Liver (tissue), 9 donors: ENCODE data around the gene MYOT. TPM values are rescaled to one million over a fixed set of nuclear protein-coding genes. Genes with fewer than 3 reads are reported as not detected.

Experiments used
- DNase-seq: peaks from one replicate; pipeline ENCODE4 v3.0.0-alpha.2; 2017; ENCODE audit warnings: low spot score
- H3K27ac ChIP-seq, 2 donors: one replicate each; pipeline ENCODE4 v1.7.0; 2013; ENCODE audit warnings: inconsistent platforms in 2 of 2, low read length in 2 of 2, control low read depth in 1 of 2, low read depth in 1 of 2, mild to moderate bottlenecking in 1 of 2
- H3K27me3 ChIP-seq, 4 donors: one replicate each; pipeline versions ENCODE4 v1.6.1 to v1.7.0; 2013; ENCODE audit warnings: low read length in 3 of 4, inconsistent platforms in 1 of 4, mild to moderate bottlenecking in 1 of 4, moderate library complexity in 1 of 4; ENCODE audit not compliant: control insufficient read depth in 4 of 4, insufficient read depth in 4 of 4
- H3K36me3 ChIP-seq, 4 donors: one replicate each; pipeline versions ENCODE4 v1.6.1 to v1.7.0; 2013; ENCODE audit warnings: low read length in 3 of 4, mild to moderate bottlenecking in 3 of 4, low read depth in 1 of 4, moderate library complexity in 1 of 4; ENCODE audit not compliant: control insufficient read depth in 4 of 4, insufficient read depth in 3 of 4
- H3K4me1 ChIP-seq, 4 donors: one replicate each; pipeline versions ENCODE4 v1.6.1 to v1.7.0; 2013; ENCODE audit warnings: low read length in 3 of 4, mild to moderate bottlenecking in 3 of 4, moderate library complexity in 1 of 4; ENCODE audit not compliant: control insufficient read depth in 4 of 4, insufficient read depth in 4 of 4
- H3K4me3 ChIP-seq, 3 donors: one replicate each; pipeline versions ENCODE4 v1.6.1 to v1.7.0; 2013; ENCODE audit warnings: low read length in 3 of 3, control low read depth in 1 of 3, low read depth in 1 of 3, mild to moderate bottlenecking in 1 of 3
- H3K9ac ChIP-seq, 2 donors: one replicate each; pipeline ENCODE4 v1.7.0; 2013; ENCODE audit warnings: low read length in 2 of 2, mild to moderate bottlenecking in 2 of 2, moderate library complexity in 2 of 2, control low read depth in 1 of 2, low read depth in 1 of 2
- H3K9me3 ChIP-seq, 4 donors: one replicate each; pipeline versions ENCODE4 v1.6.1 to v1.7.0; 2013; ENCODE audit warnings: low read length in 3 of 4; ENCODE audit not compliant: control insufficient read depth in 4 of 4
- EGR1 ChIP-seq, 2 donors: IDR thresholded peaks; 2 replicates each; pipeline ENCODE4 v1.6.1; 2016 to 2018; ENCODE audit warnings: antibody characterized with exemption in 2 of 2, low read depth in 2 of 2
- HNF4A ChIP-seq, 2 donors: conservative IDR thresholded peaks; 2 replicates each; pipeline ENCODE4 v1.6.1; 2016; ENCODE audit warnings: antibody characterized with exemption in 2 of 2, mild to moderate bottlenecking in 2 of 2
- NR2F2 ChIP-seq: IDR thresholded peaks from 2 replicates; pipeline ENCODE4 v1.6.1; 2016; ENCODE audit warnings: antibody characterized with exemption
- REST ChIP-seq: IDR thresholded peaks from 2 replicates; pipeline ENCODE4 v1.6.1; 2016; ENCODE audit warnings: antibody characterized with exemption, mild to moderate bottlenecking
- RXRA ChIP-seq, 2 donors: IDR thresholded peaks; 2 replicates each; pipeline ENCODE4 v1.6.1; 2017 to 2018; ENCODE audit warnings: antibody characterized with exemption in 2 of 2, mild to moderate bottlenecking in 1 of 2
- SP1 ChIP-seq: IDR thresholded peaks from 2 replicates; pipeline ENCODE4 v1.6.1; 2018; ENCODE audit warnings: antibody characterized with exemption, mild to moderate bottlenecking
- TAF1 ChIP-seq: conservative IDR thresholded peaks from 2 replicates; pipeline ENCODE4 v1.6.1; 2016; ENCODE audit warnings: antibody characterized with exemption, mild to moderate bottlenecking
- YY1 ChIP-seq: IDR thresholded peaks from 2 replicates; pipeline ENCODE4 v1.6.1; 2016; ENCODE audit warnings: antibody characterized with exemption, mild to moderate bottlenecking
- ZBTB33 ChIP-seq: IDR thresholded peaks from 2 replicates; pipeline ENCODE4 v1.6.1; 2016; ENCODE audit warnings: antibody characterized with exemption
- WGBS: extraction: QIAGEN DNeasy Blood & Tissue Kit; methylation state at CpG from one replicate; pipeline ENCODE4 v1.1.7; 2013; 5-methylcytosine and 5-hydroxymethylcytosine counted together
- polyA plus RNA-seq, 2 donors: library from polyadenylated mRNA; stranded (reverse) in 1 of 2; unstranded in 1 of 2; fragments of 200-250 nt in 1 of 2; fragments of >200 nt in 1 of 2; fragmentation: Nextera tagmentation in 1 of 2; extraction: Ambion mirVana in 1 of 2; gene quantifications; one replicate each; pipeline versions ENCODE4 v1.2.1 to v1.2.3, GENCODE V29; 2013 to 2015
- total RNA-seq, 2 donors: library from RNA; depleted of rRNA; stranded (reverse); fragments of >200 nt; gene quantifications; one replicate each; pipeline ENCODE4 v1.2.3, GENCODE V29; 2014
- TF ChIP-seq, protein P1 (sequence below): IDR thresholded peaks from 2 replicates; pipeline ENCODE4 v1.6.1; 2016; ENCODE audit warnings: antibody characterized with exemption
- donor health status: healthy.
- donor health status: healthy.
- donor health status: healthy.
- donor health status: healthy.
- donor health status: healthy.

Gene MYOT
- total and polyA plus RNA-seq, 4 donors, result 0.05 to 1.3 (median 0.34) TPM

DNA sequence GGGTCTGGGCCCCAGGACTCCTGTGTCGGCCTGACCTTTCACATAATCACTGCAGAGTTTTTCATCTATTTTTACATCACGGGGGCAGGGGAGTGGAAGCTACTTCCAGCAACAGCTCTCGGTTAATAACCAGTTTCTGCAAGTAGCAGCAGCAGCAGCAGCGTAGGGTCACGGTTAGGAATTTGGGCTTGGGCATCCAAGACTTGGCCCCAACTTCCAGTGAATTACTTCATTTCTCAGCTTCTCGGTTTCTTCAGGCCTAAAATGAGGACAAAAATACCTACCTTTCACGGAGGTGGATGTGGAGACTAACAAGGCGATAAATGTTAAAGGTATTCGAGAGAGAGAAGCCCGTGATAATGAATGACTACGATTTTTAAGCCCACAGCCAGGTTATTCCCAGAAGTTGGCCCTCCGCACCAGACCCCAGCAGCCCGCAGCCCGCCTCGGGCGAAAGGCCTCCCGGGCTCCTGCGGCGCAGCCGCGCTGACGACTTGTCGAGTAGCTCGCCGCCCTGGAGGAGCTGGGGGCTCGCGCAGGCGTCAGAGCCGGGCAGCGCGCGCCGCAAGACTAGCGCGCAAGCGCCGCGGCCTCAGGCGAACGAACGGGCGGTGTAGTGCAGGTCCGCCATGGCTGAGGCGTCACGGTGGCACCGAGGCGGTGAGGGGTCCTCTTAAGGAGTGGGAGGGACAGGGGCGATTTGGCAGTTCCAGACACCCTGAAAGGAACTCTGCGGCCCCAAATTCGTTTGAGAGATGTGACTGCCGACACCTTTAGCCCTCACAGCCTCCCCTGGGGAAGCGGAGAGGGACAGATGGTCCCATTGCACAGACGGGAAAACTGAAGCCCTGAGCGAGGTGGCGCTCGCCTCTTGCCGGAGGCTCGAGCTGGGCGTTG is 21.5 kb downstream of the MYOT start, which contains the start of gene PKD2L2:
Gene PKD2L2, plus strand, starts transcription at position 595 of the 897 bp plus-strand sequence. Its CDS starts 35 bp downstream, at position 630.
- Histone ChIP-seq H3K27me3 (no peaks in the 10 kb centered on the region), H3K9ac (peak within 1 kb of the TSS in 1 of 2 donors; percentile 73), H3K4me1 (peaks cover 0 to 2% (median 0%) of the 10 kb centered on the region in 4 donors), H3K27ac (peak within 1 kb of the TSS; percentile 53 to 73), H3K9me3 (peaks cover 0 to 3% (median 0%) of the 10 kb centered on the region in 4 donors), H3K4me3 (peak within 1 kb of the TSS; percentile 24 to 63 (median 38)), H3K36me3 (no peaks in the 10 kb centered on the region)
- WGBS, result 29% methylated on average over 59 of the region's 59 CpGs
- DNase-seq, result peak; percentile 72
- no peak for TF ChIP-seq HNF4A (conservative IDR thresholded peaks at IDR 0.05)
- no peak for TF ChIP-seq SP1
- TF ChIP-seq, protein P1, sequence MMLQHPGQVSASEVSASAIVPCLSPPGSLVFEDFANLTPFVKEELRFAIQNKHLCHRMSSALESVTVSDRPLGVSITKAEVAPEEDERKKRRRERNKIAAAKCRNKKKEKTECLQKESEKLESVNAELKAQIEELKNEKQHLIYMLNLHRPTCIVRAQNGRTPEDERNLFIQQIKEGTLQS, result no peak
- TF ChIP-seq EGR1 (IDR thresholded peaks at IDR 0.05; ENCODE audit: low read depth in 2 of 2), result no peak
- no peak for TF ChIP-seq TAF1
- no peak for TF ChIP-seq NR2F2
- peak; percentile 38 for TF ChIP-seq YY1
- no peak for TF ChIP-seq ZBTB33

DNA sequence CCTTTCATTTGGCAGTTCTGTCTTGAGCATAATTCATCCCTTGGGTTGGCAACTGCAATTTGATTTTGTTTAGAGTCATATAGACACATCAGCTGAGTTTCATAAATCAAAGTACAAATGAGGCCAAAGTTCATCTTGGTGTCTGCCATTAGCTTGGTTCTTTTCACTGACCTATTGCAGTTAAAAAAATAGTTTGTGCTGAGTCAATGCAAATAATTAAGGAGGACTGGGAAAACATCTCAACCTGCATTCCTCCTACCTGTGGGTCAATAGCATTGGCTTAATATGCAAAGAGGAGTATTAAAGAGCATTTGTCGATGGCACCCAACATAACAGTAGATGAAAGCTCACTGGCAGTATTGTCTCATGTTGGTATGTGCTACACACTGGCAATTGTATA is 23.2 kb downstream of the MYOT start:
- Histone ChIP-seq H3K9ac (no peak overlapping the region), H3K4me3 (no peak overlapping the region), H3K4me1 (peaks cover 0 to 2% (median 0%) of the 10 kb centered on the region in 4 donors), H3K27me3 (no peaks in the 10 kb centered on the region), H3K9me3 (peaks cover 0 to 3% (median 0%) of the 10 kb centered on the region in 4 donors), H3K27ac (no peak overlapping the region), H3K36me3 (no peaks in the 10 kb centered on the region)
- DNase-seq, result no peak
- WGBS, result 77% methylated on average over 1 of the region's 1 CpG
- TF ChIP-seq RXRA (IDR thresholded peaks at IDR 0.05) (no peak), HNF4A (conservative IDR thresholded peaks at IDR 0.05) (peak; percentile 11 to 31), YY1 (no peak), TAF1 (no peak), REST (no peak), SP1 (no peak), EGR1 (IDR thresholded peaks at IDR 0.05; ENCODE audit: low read depth in 2 of 2) (no peak)
